HK-2 (cell line): Measurements from ENCODE around the gene DYNC1I1.

Experiments
- DNase-seq: peaks from one replicate; pipeline ENCODE4 v3.0.0-alpha.2; 2018; ENCODE audit not compliant: unreplicated experiment

Gene DYNC1I1

DNA sequence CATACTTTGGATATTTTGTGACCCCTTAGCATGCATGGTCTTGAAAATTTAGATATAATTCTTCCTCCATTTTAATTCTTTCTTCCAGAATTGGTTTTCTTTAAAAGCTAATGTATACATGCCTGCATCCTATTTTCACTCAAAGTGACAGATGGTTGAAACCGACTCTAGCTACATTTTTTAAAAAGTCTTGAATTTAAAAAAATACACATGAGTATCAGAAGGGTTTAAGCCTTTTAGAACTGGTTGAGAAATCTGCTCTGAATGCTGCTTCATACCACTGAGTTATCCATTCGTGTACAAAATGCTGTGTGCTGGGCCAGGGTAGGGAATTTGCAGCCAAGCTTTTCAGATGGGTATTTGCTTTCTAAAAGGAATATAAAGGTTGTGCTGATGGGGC, 16.5 kb downstream of the DYNC1I1 start:
- DNase-seq = no peak

DNA sequence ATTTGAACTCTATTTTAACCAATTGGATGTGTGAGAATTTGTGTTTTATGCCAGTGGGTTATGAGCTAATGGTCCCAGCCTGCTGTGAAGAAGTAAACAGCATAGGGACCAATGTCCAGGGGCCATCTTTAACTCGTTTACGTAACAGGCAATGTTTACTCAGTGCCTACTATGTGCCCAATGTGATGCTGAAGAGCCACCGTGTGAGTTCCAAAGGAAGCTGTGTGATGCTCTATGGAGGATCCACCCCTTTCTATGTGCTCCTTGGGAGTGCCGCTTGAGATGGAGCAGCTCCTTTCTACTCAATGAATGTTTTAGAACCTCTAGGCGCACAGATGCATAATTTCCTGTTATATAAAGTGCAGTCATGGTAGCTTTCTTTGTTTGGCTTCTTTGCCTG, 21.3 kb downstream of the DYNC1I1 start:
- no peak for DNase-seq

DNA sequence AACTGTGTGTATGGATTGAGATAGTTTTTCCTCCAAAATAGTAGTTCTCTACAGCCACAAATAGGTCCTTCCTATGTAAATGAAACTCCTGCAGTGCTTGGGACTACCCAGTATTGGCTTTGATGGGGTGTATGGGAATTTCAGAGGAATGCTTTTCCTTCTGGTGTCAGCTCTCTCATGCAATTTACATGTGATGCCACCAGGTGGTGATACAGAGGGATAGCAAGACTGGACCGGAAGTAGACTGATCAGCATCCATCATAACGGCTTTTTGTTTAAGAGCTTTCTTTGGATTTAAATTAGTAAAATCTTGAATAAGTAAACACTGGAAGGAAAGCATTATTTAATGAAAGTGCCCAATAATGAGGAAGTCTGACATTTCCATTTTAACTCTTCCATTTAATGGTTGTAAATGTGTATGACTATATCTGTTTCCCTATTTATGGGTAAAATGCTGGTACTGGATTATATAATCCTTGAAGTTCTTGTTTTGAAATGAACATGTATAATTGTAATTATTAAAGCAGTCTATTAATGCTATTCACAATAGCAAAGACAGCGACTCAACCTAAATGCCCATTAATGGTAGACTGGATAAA, 22.7 kb downstream of the DYNC1I1 start:
- no peak for DNase-seq

DNA sequence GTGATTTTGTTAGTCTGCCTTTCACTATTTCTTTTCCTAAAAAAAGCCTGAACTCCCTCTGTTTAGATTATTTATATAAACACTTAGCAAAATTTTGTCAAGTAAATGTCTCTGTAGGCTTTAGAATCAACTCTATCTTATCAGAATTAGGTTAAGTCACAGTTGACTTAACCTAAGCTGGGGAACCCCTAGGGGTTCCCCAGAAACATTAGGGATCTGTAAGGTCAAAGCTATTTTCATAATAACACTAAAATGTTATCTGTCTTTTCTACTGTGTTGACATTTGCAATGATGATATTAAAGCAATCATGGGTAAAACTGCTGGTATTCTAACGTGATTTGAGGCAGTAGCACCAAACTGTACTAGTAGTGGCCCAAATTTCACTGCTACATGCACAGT, 24.3 kb downstream of the DYNC1I1 start:
- no peak for DNase-seq

- DNase-seq = no peak
Measured at GRCh38 chr7:95798401-95798930, 26.1 kb downstream of the DYNC1I1 start.

- DNase-seq = no peak
Measured at GRCh38 chr7:95800787-95801186, 28.4 kb downstream of the DYNC1I1 start.

DNA sequence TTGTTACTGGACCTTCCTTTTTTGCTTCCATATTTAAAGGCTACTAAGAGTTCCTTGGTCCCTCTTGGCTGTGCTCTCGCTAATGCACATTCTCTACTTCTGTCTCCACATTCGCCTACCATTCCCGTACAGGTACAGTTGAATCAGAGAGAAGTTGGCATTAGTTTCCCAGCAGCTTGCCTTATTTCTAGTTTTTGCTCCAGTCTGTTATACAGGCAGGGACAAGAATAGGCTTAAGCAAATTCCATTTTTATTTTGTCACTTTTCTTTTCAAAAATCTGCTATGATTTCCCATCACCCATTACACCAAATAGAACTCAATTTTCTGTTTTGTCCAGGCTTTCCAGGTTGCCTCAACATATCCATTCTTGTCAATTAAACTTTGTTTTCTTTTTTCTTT, 29.9 kb downstream of the DYNC1I1 start:
- DNase-seq = no peak

- no peak for DNase-seq
Measured at GRCh38 chr7:95804052-95804451, 31.7 kb downstream of the DYNC1I1 start.

DNA sequence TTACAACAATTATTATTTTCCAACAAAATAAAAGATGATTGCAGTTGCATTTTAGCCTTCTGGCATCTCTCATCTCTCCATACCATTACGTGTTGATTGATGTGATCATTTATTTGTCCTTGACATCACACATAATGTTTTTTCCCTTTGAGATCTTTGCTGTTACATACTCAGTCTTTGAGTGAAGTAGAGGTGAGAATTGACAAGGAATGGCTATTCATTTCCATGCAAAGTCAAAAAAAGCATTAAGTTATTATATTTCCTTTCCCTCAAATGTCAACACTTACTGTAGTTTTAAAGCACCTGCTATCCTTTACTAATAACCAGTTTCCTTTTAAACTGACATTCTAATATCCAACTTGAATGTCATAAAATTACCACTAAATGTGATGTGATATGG, 33.6 kb downstream of the DYNC1I1 start:
- no peak for DNase-seq

GRCh38 chr7:95808396-95808795, 36.0 kb downstream of the DYNC1I1 start:
- no peak for DNase-seq

GRCh38 chr7:95811846-95812445, 39.6 kb downstream of the DYNC1I1 start:
- DNase-seq = no peak

DNA sequence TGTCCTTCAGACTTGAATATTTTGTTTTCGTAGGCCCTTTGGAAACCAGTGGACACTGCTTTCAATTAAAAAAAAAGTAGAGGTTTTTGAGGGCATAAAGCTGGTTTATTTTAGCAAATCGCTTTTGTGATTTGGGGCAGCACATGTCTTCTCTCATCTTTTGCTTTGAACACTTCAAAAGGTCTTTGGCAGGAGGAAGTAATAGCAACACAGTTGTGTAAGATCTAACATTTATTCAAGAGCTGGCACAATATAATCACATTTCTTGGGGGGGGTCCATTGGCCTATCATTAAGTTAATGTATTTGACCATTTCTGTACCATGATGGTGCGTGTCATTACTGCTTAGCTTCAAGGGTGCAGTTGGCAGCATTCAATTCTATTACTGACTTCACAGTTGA, 42.4 kb downstream of the DYNC1I1 start:
- DNase-seq = no peak

DNA sequence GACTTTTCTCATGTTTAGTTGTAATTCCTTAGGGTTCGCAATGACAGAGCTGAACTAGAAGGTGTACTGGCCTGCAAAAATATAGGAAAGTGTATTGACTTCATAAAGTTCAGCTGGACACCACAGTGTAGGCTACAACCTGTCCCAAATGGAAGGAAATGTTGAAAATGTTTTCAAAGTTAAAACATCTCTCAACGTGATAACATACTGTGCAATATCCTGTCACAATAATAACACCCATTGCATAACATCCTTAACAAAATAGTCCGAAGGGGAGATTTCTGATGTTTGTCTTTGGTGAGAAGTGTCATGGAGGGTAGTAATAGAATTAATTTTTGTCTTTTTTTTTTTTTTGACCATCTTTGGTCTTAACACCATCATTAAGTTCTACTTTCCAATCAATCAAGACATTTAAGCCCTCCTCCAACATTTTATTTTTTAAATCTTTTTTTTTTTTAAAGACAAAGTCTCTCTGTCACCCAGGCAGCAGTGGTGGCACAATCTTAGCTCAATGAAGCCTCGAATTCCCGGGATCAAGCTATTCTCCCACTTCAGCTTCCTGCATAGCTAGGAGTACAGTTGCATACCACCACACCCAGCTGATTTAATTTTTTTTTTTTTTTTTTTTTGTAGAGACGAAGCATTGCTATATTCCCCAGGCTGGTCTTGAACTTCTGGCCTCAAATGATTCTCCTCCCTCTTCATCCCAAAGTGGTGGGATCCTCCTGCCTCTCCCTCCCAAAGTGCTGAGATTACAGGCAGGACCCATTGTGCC, 45.7 kb downstream of the DYNC1I1 start:
- DNase-seq = no peak

DNA sequence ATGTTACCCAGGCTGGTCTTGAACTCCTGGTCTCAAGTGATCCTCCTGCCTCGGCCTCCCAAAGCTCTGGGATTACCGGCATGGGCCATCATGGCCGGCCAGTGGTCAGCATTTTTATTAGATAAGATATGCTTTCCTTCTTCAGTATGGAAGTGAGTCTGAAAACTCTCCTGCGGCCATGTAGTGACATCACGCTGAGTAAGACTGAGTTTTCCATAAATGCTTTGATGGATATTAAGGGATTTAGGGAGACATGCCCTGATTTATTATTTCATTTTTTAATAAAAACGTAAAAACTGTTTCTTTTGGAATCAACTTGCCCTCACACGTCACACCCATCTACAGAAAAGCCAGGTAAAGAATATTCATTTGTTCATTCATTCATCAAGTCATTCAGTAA, 48.4 kb downstream of the DYNC1I1 start:
- no peak for DNase-seq

DNA sequence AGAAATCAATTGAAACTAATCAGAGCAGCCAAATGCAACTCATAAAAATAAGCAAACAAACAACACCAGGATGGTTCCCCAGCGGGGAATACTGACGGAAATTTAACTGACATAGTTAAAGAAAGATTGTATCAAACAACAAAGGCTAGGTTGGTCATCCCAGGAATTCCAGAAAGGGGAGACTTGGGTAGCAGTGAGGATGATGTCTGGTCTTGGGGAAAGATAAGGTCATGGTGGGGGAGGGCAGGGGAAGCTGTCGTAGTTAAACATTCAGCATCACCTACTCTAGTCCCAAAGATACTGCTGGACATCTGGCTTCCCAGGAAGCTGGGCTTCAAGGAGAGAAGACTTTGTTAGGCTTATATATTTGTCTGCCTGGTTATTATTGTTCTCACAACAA, 50.4 kb downstream of the DYNC1I1 start:
- no peak for DNase-seq

DNA sequence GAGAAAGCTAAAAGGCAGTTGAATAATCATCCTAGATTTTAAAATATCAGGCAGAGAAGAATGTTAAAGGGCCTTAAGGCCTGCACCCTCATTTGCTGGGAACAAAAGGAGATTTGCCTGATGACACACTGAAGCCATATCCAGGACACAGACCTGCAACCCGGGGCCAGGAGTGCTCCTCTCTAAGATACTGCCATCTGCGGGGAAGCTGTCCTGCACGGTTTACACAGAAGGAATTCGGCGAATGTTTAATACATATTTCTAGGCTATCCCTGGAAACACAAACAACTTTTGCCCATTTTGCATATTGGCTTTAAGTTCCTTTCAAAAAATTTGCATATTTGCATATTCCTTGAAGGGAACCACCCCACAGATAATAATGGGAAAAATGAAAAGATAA, 52.3 kb downstream of the DYNC1I1 start:
- no peak for DNase-seq

DNA sequence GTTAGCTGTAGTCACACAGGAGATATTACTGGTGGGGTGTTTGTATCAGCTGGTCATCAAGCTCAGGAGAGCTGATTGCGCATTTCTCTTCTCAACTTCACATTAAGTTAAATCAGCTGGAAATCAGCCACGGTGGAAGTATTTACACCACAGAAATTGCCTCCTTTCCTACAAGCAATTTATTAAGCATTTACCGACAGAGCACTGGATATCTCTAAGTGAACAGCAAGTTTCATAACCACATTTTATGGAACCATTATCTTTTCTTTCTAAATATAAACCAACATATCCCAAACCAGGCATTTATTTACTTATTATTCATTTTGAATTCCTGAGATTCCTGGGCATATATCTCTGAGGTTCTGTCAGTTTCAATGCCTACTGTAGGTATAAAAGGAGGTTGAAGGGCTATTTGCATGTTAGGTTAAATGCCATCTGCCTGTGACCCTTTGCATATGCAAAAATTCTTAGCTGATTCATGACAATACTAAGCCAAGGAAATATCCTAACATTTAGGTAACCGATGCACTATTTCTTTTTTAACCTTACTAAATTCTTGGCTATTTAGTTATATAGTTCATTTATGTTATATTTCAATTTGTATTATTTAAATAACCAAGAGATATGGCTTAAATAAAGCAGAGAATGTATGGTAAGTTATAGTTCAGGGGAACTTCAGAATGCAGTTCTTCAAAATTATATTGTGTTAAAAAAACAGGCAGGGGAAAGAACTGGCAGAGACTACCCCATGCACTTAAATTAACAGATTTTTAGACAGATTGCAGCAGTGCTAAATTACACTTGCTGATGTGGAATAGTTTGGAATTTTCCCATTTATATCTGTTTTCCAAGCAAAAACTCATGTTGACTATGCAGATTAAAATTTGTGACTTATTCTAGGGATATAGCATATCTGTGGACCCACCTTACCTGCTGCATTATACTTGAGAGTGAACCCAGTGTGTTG, 56.8 kb downstream of the DYNC1I1 start:
- no peak for DNase-seq

DNA sequence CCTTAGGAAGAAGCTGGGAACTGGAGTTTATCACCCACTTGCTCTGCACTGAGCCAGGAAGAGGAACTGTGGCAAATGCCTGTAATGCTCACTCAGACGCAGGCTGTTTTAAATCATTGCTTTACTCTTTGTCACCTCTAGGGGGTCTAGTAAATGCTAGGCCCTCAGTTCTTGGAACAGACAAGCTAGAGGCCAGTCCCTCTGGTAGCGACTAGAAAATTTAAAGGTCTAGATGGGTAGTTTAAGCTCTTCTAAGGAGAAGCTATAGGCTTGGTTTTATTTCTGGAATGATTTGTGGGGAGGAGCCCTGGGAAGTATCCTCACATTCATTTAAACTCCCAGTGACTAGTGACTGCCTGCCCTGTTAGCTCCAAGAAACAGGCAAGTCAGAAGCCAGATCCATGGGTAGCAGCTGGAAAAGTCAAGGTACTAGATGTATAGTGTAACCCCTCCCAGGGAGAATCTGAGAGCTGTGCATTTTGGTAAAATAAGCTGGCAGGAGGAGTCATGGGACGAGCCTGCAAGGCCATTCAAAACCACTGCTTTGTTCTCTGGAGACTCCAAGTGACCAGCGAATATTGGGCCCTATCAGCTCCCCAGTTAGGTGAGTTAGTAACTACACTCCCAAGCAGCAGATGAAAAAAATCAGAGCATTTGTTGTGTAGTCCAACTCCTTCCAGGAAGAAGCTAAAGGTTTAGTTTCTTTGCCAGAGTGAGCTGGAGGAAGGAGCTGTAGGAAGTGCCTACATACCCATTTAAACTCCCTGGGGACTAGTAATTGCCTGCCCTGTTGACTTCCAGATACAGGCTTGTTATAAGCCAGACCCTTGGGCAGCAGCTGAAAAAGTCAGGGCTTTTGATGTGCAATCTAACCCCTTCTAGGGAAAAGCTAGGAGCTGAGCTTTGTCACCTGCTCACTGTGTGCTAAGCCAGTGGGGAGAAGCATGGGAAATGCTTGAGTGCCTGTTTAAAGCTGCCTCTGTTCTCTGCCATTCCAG, 68.9 kb downstream of the DYNC1I1 start:
- no peak for DNase-seq

- no peak for DNase-seq
Measured at GRCh38 chr7:95843286-95843685, 70.9 kb downstream of the DYNC1I1 start.

DNA sequence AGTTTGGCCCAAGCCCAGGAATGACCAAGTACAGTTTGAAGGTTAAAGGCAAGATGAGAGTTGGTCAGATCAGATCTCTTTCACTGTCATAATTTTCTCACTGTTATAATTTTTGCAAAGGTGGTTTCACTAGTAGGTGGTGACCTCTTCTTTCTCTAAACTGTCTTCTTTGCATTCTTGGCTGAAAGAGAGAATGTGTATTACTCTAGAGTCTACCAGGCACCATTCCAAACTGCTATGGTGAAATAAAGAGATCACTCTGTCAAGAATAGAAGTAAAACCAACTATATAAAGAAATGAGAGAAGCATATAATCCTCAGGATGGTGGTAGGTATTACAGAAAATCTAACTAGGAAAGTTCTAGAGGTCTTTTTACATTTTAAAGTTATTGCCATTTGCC, 72.7 kb downstream of the DYNC1I1 start:
- no peak for DNase-seq

GRCh38 chr7:95847061-95847460, 74.7 kb downstream of the DYNC1I1 start:
- DNase-seq = no peak
